Erythroblast (primary cell): Measurements from ENCODE around the gene GPR39.

Source experiments
- GATA1 ChIP-seq: IDR thresholded peaks from 2 replicates; pipeline ENCODE4 v1.6.1; 2011; ENCODE audit warnings: low read depth, mild to moderate bottlenecking, control low read depth, low read length, moderate library complexity
- POLR2A ChIP-seq: IDR thresholded peaks from 2 replicates; pipeline ENCODE4 v1.6.1; 2011; ENCODE audit warnings: mild to moderate bottlenecking, low read length

DNA sequence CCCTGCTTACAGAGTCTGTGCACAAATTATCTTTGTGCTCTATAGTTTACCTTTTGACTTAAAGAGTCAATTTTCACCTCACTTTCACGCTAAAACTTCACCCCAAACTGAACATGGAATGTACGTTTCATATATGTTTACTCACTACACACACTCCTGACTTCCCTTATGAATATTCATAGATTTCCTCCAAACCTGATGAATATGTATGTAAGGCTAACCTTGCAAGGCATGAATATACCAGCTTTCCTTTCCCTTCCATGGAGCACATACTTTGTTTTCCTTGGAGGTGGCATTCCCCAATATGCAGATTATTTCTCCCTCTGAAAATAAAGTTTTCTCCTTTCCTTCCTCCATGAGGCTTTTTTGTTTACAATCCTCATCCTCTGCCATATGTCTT lies 48.4 kb upstream of the GPR39 start:
- TF ChIP-seq POLR2A, result no peak
- TF ChIP-seq GATA1, result no peak
